ENCODE data around the gene EPHB2. TPM values are rescaled to one million over a fixed set of nuclear protein-coding genes. Genes with fewer than 3 reads are reported as not detected.

EPHB2 gene
- total RNA-seq, 2 experiments from 2014 or later = 0.13 TPM; not detected in 1

- no peaks in the 10 kb centered on the region for H3K4me1 Mint-ChIP-seq (ENCODE audit: low read depth)
- ATAC-seq (no peak), DNase-seq (no peak)
- no peak for TF ChIP-seq CTCF (IDR thresholded peaks at IDR 0.05)
- no peak overlapping the region for H3K27ac Mint-ChIP-seq
- no peak overlapping the region for H3K4me3 Mint-ChIP-seq
- H3K27me3 Mint-ChIP-seq = no peaks in the 10 kb centered on the region
- ChIA-PET CTCF (interaction anchor here (2.4 kb wide), 1 partner anchor 14 kb away, joined by 8 read pairs; no protein-coding TSS in a partner anchor), POLR2A (no interaction called here)
- intact Hi-C loops (cut with micrococcal nuclease) = no loop called here
- no peaks in the 10 kb centered on the region for H3K36me3 Mint-ChIP-seq (ENCODE audit: low read depth)
- no peaks in the 10 kb centered on the region for H3K9me3 Mint-ChIP-seq
These were observed 165.2 kb downstream of the EPHB2 start for GRCh38 chr1:22875841-22876240.

GRCh38 chr1:22876359-22877111 is 165.9 kb downstream of the EPHB2 start:
- no peak for TF ChIP-seq CTCF (IDR thresholded peaks at IDR 0.05)
- ChIA-PET CTCF (interaction anchor here (1.5 to 2.4 kb wide), 2 partner anchors 12 to 15 kb away, joined by 4 to 8 read pairs; no protein-coding TSS in a partner anchor), POLR2A (no interaction called here)
- no peak overlapping the region for H3K4me3 Mint-ChIP-seq
- no peak for ATAC-seq
- H3K27me3 Mint-ChIP-seq = no peaks in the 10 kb centered on the region
- intact Hi-C loops (cut with micrococcal nuclease) = no loop called here
- H3K9me3 Mint-ChIP-seq = no peaks in the 10 kb centered on the region
- H3K4me1 Mint-ChIP-seq (ENCODE audit: low read depth) = no peaks in the 10 kb centered on the region
- H3K36me3 Mint-ChIP-seq (ENCODE audit: low read depth) = no peaks in the 10 kb centered on the region
- H3K27ac Mint-ChIP-seq = no peak overlapping the region
- DNase-seq = no peak

GRCh38 chr1:22877112-22877915 is 166.7 kb downstream of the EPHB2 start:
- ChIA-PET POLR2A (no interaction called here), CTCF (interaction anchor here (1.5 to 2.4 kb wide), 2 partner anchors 11 to 15 kb away, joined by 4 to 8 read pairs; no protein-coding TSS in a partner anchor)
- ATAC-seq (no peak), DNase-seq (no peak)
- Mint-ChIP-seq H3K4me3 (no peak overlapping the region), H3K27me3 (no peaks in the 10 kb centered on the region), H3K4me1 (ENCODE audit: low read depth) (no peaks in the 10 kb centered on the region), H3K36me3 (ENCODE audit: low read depth) (no peaks in the 10 kb centered on the region), H3K9me3 (no peaks in the 10 kb centered on the region), H3K27ac (no peak overlapping the region)
- no peak for TF ChIP-seq CTCF (IDR thresholded peaks at IDR 0.05)
- intact Hi-C loops (cut with micrococcal nuclease) = no loop called here

DNA sequence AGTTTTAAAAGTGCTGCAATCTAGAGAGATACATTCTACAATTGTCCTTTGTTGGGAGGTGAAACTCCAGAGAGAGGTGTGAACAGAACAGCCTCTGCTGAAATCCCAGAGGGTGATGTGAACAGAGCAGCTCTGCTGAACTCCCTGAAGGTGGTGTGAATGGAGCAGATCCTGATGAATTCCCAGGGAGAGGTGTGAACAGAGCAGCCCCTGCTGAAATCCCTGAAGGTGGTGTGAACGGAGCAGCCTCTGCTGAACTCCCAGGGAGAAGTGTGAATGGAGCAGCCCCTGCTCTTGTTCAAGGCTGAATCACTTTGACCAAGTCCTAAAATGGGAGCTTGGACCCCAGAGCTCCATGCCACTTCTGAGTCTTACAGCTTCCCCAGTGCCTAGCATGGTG is 167.3 kb downstream of the EPHB2 start:
- TF ChIP-seq CTCF (IDR thresholded peaks at IDR 0.05) = no peak
- CTCF ChIA-PET = interaction anchor here (0.8 to 2.4 kb wide), 3 partner anchors 10 to 173 kb away, joined by 4 to 8 read pairs (median 4); no protein-coding TSS in a partner anchor
- H3K36me3 Mint-ChIP-seq (ENCODE audit: low read depth) = no peaks in the 10 kb centered on the region
- intact Hi-C loops (cut with micrococcal nuclease) = no loop called here
- no peak for ATAC-seq
- H3K4me1 Mint-ChIP-seq (ENCODE audit: low read depth) = no peaks in the 10 kb centered on the region
- H3K27ac Mint-ChIP-seq = no peak overlapping the region
- no peak for DNase-seq
- H3K9me3 Mint-ChIP-seq = no peaks in the 10 kb centered on the region
- no peak overlapping the region for H3K4me3 Mint-ChIP-seq
- H3K27me3 Mint-ChIP-seq = no peaks in the 10 kb centered on the region
- POLR2A ChIA-PET = no interaction called here

- no peaks in the 10 kb centered on the region for H3K9me3 Mint-ChIP-seq
- intact Hi-C loops (cut with micrococcal nuclease) = no loop called here
- no peak overlapping the region for H3K27ac Mint-ChIP-seq
- DNase-seq (no peak), ATAC-seq (no peak)
- H3K4me1 Mint-ChIP-seq (ENCODE audit: low read depth) = no peaks in the 10 kb centered on the region
- ChIA-PET CTCF (interaction anchor here (0.8 kb wide), 1 partner anchor 174 kb away, joined by 4 read pairs; no protein-coding TSS in a partner anchor), POLR2A (no interaction called here)
- no peak overlapping the region for H3K4me3 Mint-ChIP-seq
- TF ChIP-seq CTCF (IDR thresholded peaks at IDR 0.05) = no peak
- H3K36me3 Mint-ChIP-seq (ENCODE audit: low read depth) = no peaks in the 10 kb centered on the region
- no peaks in the 10 kb centered on the region for H3K27me3 Mint-ChIP-seq
These were observed 168.0 kb downstream of the EPHB2 start for GRCh38 chr1:22878626-22879025.

All from activated CD8-positive, alpha-beta T cell treated with anti-CD3 and anti-CD28 coated beads for 36 hours (primary cell).